ENCODE measurements around the gene TAX1BP1. TPM values are rescaled to one million over a fixed set of nuclear protein-coding genes. Genes with fewer than 3 reads are reported as not detected.

TAX1BP1 gene
- polyA plus RNA-seq, 1 donor from 2014 or later = 90.2 TPM

DNA sequence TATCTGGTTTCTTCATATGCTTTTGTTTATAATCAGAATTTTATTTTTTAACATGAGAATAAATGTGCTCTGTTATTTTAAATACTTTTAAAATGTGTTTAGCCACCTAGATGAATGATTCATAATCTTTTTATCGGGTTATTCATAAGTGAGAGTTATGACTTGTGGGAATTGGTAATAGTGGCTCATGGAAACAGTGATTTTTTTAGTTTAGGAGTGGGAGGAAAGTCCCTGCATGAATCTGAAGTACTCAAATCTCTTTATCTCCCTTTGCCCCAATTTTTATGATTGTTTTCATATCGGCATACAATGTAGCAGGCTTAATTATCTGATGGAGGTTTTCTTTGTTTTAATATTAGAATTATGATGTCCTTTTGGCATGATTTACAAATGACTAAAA, 42.9 kb downstream of the TAX1BP1 start:
- H3K9me3 Mint-ChIP-seq = no peaks in the 10 kb centered on the region
- H3K27ac Mint-ChIP-seq = no peak overlapping the region
- H3K36me3 Mint-ChIP-seq = peaks cover 2% of the 10 kb centered on the region
- H3K4me1 Mint-ChIP-seq = peaks cover 3 to 6% (median 6%) of the 10 kb centered on the region in 3 donors
- no peak overlapping the region for H3K4me3 Mint-ChIP-seq
- H3K27me3 Mint-ChIP-seq = no peaks in the 10 kb centered on the region

DNA sequence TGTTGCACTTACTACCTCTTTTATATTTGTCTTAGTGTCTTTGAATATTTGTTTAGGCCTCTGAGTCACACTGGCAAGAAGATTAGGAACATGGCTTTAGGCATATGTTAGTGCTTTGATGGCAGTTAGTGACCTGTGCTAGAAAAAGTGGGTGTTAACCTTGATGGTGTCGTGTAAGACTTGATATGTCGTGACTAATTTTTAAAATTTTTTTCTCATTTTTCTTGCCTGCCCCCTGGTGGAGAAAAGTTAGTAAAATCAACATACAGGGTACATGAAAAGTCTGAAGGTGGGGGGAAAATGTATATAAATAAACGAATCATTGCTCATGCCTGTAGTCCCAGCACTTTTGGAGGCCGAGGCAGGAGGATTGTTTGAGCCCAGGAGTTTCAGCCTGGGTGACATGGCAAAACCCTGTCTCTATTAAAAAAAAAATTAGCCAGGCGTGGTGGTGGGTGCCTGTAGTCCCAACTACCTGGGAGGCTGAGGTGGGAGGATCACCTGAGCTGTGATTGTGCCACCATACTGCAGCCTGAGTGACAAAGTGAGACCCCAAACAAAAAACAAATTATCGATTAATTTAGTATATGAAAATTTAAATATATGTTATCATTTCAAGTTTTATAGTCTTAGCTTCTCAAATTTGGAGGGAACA, 44.6 kb downstream of the TAX1BP1 start:
- peak overlapping the region in 1 of 3 donors; percentile 3 for H3K27ac Mint-ChIP-seq

DNA sequence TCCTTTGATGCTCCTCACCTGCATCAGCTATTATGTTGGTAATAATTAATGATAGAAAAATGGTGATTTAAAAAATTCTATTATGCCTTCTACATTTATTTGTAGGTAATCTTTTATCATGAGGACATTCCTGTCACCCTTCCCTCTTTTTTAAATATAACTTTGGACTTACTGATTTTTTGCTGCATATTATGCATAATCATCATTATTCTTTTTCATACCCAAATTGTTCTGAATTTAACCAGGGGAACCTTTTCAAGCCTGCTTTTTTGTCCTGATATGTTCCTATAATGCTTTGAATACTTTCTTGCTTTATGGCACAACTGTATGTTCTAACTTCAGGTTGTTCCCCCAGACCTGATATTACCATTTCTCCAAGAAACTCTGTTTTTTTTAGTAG, 48.5 kb downstream of the TAX1BP1 start:
- H3K4me3 Mint-ChIP-seq = no peak overlapping the region
- no peak overlapping the region for H3K27ac Mint-ChIP-seq
- H3K9me3 Mint-ChIP-seq = no peaks in the 10 kb centered on the region
- no peaks in the 10 kb centered on the region for H3K27me3 Mint-ChIP-seq
- H3K36me3 Mint-ChIP-seq = peaks cover 5% of the 10 kb centered on the region
- H3K4me1 Mint-ChIP-seq = peaks cover 3 to 7% (median 6%) of the 10 kb centered on the region in 3 donors

More for the DNA sequence above, 44.6 kb downstream of the TAX1BP1 start:
- Mint-ChIP-seq H3K9me3 (no peaks in the 10 kb centered on the region), H3K4me3 (no peak overlapping the region), H3K4me1 (peaks cover 3 to 6% (median 6%) of the 10 kb centered on the region in 3 donors), H3K27me3 (no peaks in the 10 kb centered on the region), H3K36me3 (peaks cover 4% of the 10 kb centered on the region)

GRCh38 chr7:27793780-27794179, 53.8 kb downstream of the TAX1BP1 start:
- no peak overlapping the region for H3K27ac Mint-ChIP-seq
- H3K9me3 Mint-ChIP-seq = no peaks in the 10 kb centered on the region
- peaks cover 7% of the 10 kb centered on the region for H3K36me3 Mint-ChIP-seq
- H3K4me3 Mint-ChIP-seq = no peak overlapping the region
- peaks cover 0 to 3% (median 1%) of the 10 kb centered on the region in 3 donors for H3K4me1 Mint-ChIP-seq
- H3K27me3 Mint-ChIP-seq = no peaks in the 10 kb centered on the region

DNA sequence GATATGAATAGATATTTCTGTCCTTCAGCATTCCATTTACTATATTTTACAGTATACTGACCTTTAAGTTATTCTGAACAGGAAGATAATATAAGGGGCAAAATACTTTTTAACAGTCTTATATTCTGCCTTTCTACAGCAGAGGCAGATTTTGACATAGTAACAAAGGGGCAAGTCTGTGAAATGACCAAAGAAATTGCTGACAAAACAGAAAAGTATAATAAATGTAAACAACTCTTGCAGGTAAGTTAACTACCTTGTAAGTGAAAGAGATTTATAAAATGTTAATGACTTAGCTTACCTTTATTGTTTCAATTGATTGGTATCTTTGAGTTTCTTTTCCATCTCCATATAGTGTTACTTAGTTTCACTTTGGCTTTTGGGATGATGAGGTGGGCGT, 56.0 kb downstream of the TAX1BP1 start:
- Mint-ChIP-seq H3K4me1 (peaks cover 0 to 1% (median 0%) of the 10 kb centered on the region in 3 donors), H3K27ac (no peak overlapping the region), H3K36me3 (peaks cover 6% of the 10 kb centered on the region), H3K4me3 (no peak overlapping the region), H3K27me3 (no peaks in the 10 kb centered on the region), H3K9me3 (no peaks in the 10 kb centered on the region)

- H3K4me1 Mint-ChIP-seq = peaks cover 0 to 1% (median 0%) of the 10 kb centered on the region in 3 donors
- no peak overlapping the region for H3K4me3 Mint-ChIP-seq
- H3K36me3 Mint-ChIP-seq = peaks cover 5% of the 10 kb centered on the region
- H3K9me3 Mint-ChIP-seq = no peaks in the 10 kb centered on the region
- no peak overlapping the region for H3K27ac Mint-ChIP-seq
- no peaks in the 10 kb centered on the region for H3K27me3 Mint-ChIP-seq
Observed at GRCh38 chr7:27799212-27799611, 59.2 kb downstream of the TAX1BP1 start.

- no peak overlapping the region for H3K27ac Mint-ChIP-seq
- no peaks in the 10 kb centered on the region for H3K27me3 Mint-ChIP-seq
- peaks cover 5% of the 10 kb centered on the region for H3K36me3 Mint-ChIP-seq
- no peaks in the 10 kb centered on the region for H3K9me3 Mint-ChIP-seq
- peaks cover 0 to 2% (median under 1%) of the 10 kb centered on the region in 3 donors for H3K4me1 Mint-ChIP-seq
- H3K4me3 Mint-ChIP-seq = no peak overlapping the region
Observed at GRCh38 chr7:27802999-27803398, 63.0 kb downstream of the TAX1BP1 start.

- H3K27me3 Mint-ChIP-seq = no peaks in the 10 kb centered on the region
- H3K4me1 Mint-ChIP-seq = peaks cover 0 to 2% (median 2%) of the 10 kb centered on the region in 3 donors
- peaks cover 5% of the 10 kb centered on the region for H3K36me3 Mint-ChIP-seq
- H3K27ac Mint-ChIP-seq = no peak overlapping the region
- no peaks in the 10 kb centered on the region for H3K9me3 Mint-ChIP-seq
- H3K4me3 Mint-ChIP-seq = no peak overlapping the region
Observed at GRCh38 chr7:27804139-27804538, 64.2 kb downstream of the TAX1BP1 start.

DNA sequence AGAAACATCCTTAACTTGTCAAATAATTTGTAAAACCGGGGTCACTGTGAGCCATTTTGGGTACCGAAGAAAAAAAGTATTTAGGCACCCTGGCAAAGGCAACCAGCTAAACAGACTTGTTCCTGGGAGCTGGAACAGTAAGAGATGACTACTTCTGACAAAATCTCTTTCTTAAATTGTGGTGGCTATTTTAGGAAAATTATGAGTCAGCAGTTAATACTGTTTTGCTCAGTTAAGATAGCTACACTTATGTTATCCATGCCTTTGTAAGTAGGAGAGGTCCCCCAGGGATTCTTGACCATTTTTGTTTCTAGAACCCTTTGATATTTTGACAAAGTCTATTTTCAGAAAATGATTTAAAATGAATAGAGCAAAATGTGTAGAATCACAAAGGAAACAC, 68.7 kb downstream of the TAX1BP1 start:
- Mint-ChIP-seq H3K4me1 (peaks cover 0 to 2% (median 2%) of the 10 kb centered on the region in 3 donors), H3K9me3 (no peaks in the 10 kb centered on the region), H3K27me3 (no peaks in the 10 kb centered on the region), H3K4me3 (no peak overlapping the region), H3K27ac (no peak overlapping the region), H3K36me3 (peaks cover 7% of the 10 kb centered on the region)

DNA sequence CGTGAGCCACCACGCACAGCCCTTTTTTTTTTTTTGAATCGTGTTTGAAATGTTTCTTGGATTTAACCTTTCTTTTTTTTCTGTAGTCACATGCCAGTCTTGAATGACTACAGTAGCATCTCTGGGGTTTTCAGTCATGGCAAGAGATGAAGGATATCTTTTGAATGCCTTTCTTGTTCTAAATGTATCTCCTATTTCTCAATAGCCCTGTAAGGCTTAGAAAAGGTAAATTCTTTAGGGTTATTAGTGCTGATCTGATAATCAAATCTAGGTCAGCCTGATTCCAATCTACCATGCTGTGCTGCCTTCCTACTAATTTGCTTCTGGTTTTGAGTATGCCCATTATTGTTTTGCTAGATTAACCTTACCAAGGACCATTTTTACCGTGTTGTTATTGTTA, 70.2 kb downstream of the TAX1BP1 start:
- H3K4me1 Mint-ChIP-seq = peaks cover 0 to 2% (median 2%) of the 10 kb centered on the region in 3 donors
- H3K27ac Mint-ChIP-seq = peak overlapping the region in 1 of 3 donors; percentile 17
- no peaks in the 10 kb centered on the region for H3K27me3 Mint-ChIP-seq
- peaks cover 10% of the 10 kb centered on the region for H3K36me3 Mint-ChIP-seq
- H3K9me3 Mint-ChIP-seq = no peaks in the 10 kb centered on the region
- H3K4me3 Mint-ChIP-seq = no peak overlapping the region

DNA sequence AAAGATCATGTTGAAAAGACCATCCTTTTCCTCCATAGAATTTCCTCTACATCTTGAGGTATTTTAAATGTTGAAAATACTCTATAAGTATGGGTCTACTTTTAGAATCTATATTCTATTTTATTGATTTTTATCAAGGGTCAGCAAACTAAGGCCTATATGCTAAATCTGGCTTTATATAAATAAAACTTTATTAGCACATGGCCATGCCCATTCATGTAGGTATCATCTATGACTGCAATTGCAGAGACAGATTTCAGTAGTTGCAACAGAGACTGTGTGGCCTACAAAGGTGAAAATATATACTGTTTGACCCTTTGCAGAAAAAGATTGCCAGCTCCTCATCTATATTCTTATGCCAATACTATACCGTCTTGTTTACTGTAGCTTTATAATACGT, 72.7 kb downstream of the TAX1BP1 start:
- Mint-ChIP-seq H3K27me3 (no peaks in the 10 kb centered on the region), H3K4me3 (no peak overlapping the region), H3K4me1 (peaks cover 0 to 2% (median 0%) of the 10 kb centered on the region in 3 donors), H3K9me3 (no peaks in the 10 kb centered on the region), H3K36me3 (peaks cover 10% of the 10 kb centered on the region), H3K27ac (no peak overlapping the region)

- no peak overlapping the region for H3K27ac Mint-ChIP-seq
- peaks cover 0 to 1% (median 0%) of the 10 kb centered on the region in 3 donors for H3K4me1 Mint-ChIP-seq
- no peaks in the 10 kb centered on the region for H3K27me3 Mint-ChIP-seq
- H3K9me3 Mint-ChIP-seq = no peaks in the 10 kb centered on the region
- peaks cover 2% of the 10 kb centered on the region for H3K36me3 Mint-ChIP-seq
- H3K4me3 Mint-ChIP-seq = no peak overlapping the region
Observed at GRCh38 chr7:27822245-27822644, 82.3 kb downstream of the TAX1BP1 start.

GRCh38 chr7:27825891-27826290, 85.9 kb downstream of the TAX1BP1 start:
- H3K27me3 Mint-ChIP-seq = no peaks in the 10 kb centered on the region
- H3K4me3 Mint-ChIP-seq = no peak overlapping the region
- peak overlapping the region in 1 of 3 donors; percentile 31 for H3K27ac Mint-ChIP-seq
- H3K9me3 Mint-ChIP-seq = no peaks in the 10 kb centered on the region
- H3K4me1 Mint-ChIP-seq = peaks cover 0 to 4% (median 1%) of the 10 kb centered on the region in 3 donors
- H3K36me3 Mint-ChIP-seq = peaks cover 2% of the 10 kb centered on the region

- Mint-ChIP-seq H3K4me3 (no peak overlapping the region), H3K9me3 (no peaks in the 10 kb centered on the region), H3K4me1 (peaks cover 0 to 4% (median 1%) of the 10 kb centered on the region in 3 donors), H3K27ac (peak overlapping the region in 1 of 3 donors; percentile 31), H3K36me3 (peaks cover 2% of the 10 kb centered on the region), H3K27me3 (no peaks in the 10 kb centered on the region)
Observed at GRCh38 chr7:27826357-27826756, 86.4 kb downstream of the TAX1BP1 start.

DNA sequence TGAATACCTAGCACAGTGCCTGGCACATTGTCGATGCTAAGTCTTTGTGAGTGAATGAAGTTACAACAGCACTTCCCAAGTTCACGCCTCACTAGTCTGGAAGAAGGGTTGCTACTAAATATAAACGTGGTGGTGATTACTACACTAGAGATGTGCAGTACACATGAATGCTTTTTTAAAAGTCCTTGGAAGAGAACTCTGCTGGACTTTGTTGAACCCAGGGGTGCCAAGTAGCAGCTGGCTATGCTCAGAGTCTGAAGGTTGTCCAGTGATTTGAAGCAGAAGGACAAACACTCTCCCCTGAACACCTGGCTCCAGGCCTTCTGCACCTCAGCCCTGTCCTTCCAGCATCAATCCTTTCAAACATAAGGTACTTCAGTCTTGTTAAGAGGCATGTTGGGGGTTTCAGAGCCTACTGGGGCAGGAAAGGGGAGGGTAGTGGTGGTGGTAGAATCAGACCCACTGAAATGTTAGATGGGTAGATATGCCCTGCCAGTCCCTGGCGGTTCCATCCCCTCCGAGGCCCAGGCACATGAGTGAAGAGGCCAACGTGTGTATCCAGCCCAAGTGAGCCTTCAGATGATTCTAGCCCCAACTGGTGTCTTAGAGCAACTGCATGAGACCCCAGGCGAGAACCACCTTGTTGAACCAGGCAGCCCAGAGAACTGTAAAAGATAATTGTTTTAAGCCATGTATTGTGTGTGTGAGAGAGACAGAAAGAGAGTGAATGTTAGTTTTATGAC, 94.4 kb downstream of the TAX1BP1 start:
- H3K36me3 Mint-ChIP-seq = peaks cover 7% of the 10 kb centered on the region
- peaks cover 0 to 4% (median 0%) of the 10 kb centered on the region in 3 donors for H3K4me1 Mint-ChIP-seq
- H3K27me3 Mint-ChIP-seq = no peaks in the 10 kb centered on the region
- H3K9me3 Mint-ChIP-seq = no peaks in the 10 kb centered on the region
- peak overlapping the region in 1 of 4 donors; percentile 12 for H3K4me3 Mint-ChIP-seq
- peak overlapping the region in 1 of 3 donors; percentile 84 for H3K27ac Mint-ChIP-seq

All from IgD-negative memory B cell (primary cell).